Subcutaneous adipose tissue (tissue), 4 donors: ENCODE measurements around the gene ZC3H14. TPM values are rescaled to one million over a fixed set of nuclear protein-coding genes. Genes with fewer than 3 reads are reported as not detected.

Source experiments
- small RNA-seq: library from RNA; depleted of rRNA; stranded (forward); fragments of <200 nt; gene quantifications from one replicate; pipeline ENCODE3, GENCODE V24; 2016
- total RNA-seq, 4 donors: library from RNA; depleted of rRNA; stranded (reverse); fragments of >200 nt; gene quantifications; one replicate each; pipeline ENCODE4 v1.1.0, GENCODE V29; 2016
- TF ChIP-seq, protein P1 (sequence below): fragments of 450-650 bp; IDR thresholded peaks from one replicate; pipeline ENCODE4 v1.5.1; 2016; ENCODE audit warnings: low read depth, mild to moderate bottlenecking, control low read depth, antibody characterized with exemption, moderate library complexity

The ZC3H14 gene
- total RNA-seq, 4 donors from 2014 or later = 57.3 to 95.2 (median 64.7) TPM

DNA sequence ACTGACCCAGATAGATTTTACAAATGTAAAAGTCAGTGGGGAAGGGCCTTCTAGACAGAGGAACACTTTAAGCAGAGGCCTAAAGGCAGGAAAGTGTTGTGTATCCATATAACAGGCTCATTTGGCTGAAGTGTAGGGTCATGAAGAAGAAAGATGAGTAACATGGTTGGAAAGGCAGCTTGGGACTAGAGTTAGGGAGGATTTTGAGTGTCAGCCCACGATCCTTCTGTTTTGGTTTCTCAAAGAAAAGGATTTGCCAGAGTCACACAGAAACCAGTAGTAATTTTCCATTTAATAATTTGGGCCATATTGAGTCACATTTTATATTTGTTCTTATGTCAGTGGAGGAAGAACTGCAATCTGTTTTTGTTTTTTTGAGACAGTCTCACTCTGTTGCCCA is 76.4 kb downstream of the ZC3H14 start:
- TF ChIP-seq, protein P1, sequence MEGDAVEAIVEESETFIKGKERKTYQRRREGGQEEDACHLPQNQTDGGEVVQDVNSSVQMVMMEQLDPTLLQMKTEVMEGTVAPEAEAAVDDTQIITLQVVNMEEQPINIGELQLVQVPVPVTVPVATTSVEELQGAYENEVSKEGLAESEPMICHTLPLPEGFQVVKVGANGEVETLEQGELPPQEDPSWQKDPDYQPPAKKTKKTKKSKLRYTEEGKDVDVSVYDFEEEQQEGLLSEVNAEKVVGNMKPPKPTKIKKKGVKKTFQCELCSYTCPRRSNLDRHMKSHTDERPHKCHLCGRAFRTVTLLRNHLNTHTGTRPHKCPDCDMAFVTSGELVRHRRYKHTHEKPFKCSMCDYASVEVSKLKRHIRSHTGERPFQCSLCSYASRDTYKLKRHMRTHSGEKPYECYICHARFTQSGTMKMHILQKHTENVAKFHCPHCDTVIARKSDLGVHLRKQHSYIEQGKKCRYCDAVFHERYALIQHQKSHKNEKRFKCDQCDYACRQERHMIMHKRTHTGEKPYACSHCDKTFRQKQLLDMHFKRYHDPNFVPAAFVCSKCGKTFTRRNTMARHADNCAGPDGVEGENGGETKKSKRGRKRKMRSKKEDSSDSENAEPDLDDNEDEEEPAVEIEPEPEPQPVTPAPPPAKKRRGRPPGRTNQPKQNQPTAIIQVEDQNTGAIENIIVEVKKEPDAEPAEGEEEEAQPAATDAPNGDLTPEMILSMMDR = no peak

DNA sequence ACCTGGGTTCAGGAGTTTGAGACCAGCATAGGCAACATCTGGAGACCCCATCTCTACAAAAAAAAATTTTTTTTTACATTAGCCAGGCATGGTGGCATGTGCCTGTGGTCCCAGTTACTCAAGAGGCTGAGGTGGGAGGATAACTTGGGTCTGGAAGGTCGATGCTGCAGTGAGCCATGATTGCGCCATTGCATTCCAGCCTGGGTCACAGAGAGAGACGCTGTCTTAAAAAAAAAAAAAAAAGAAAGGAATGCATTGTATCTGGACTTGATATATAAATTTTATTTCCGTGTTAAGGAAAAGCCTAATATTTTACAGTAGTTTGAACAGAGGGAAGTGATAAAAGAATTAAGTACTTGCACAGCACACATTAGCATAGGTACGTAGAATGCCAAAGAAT is 97.2 kb downstream of the ZC3H14 start:
- TF ChIP-seq, protein P1 = no peak

DNA sequence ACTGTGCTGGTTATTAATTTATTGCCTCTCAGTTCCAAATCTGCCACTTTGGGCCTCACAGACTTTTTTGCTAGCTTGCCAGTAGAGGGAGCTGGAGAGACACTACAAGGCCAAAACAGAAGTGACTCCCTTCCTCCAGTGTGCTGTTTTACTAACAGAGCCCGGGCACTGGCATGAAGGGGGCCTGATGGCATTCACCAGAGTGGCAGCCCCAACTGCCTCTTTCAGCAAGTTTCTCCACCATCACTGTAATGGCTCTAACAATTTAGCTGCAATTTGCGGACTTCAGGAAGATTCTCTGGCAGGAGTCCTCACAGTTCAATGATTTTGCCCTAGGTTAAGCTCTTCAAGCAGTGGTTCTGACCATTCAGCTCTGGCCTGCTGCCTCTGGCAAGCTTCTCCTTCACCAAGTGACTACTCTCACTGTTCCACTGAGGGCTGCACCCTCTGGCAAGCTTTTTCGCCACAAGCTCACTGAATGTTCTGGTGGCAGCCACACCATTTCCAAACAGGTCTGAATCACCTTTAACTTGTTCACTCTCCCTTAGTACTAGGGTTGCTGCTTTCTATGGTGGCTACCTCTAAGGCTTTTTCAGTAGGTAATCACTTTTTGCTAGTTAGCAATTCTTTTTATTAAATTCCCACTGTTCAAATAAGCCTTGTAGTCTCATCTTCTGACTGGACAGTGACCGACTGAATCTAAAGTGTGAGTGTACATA is 104.9 kb downstream of the ZC3H14 start:
- TF ChIP-seq, protein P1 = no peak

DNA sequence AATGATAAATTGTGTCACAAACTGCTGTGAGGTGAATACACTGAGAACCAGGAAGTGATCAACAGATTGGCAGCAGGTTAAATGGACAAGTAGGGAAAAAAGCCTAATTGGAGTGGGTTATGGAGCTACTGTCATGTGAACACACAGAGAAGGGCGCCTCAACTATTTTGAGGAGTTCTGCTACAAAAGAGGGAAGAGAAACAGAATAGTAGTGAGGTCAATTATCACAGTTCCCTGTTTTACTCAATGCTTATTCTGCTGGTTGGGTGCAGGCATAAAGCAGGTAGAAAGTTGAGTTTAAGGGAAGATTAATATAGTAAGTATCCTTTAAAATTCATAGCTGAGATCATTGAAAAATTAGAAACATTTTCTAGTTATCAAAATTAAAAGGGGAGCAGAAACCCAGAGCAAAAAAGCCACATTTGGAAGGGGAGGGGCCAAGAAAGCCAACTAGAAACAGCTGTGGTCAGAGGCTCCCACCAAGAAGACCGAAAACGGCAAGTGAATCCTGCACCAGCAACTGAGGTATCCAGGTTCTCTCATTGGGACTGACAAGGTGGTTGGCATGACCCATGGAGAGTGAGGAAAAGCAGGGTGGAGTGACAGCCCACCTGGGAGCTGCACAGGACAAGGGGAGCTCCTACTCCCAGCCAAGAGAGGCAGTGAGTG is 105.7 kb downstream of the ZC3H14 start:
- TF ChIP-seq, protein P1 = no peak

DNA sequence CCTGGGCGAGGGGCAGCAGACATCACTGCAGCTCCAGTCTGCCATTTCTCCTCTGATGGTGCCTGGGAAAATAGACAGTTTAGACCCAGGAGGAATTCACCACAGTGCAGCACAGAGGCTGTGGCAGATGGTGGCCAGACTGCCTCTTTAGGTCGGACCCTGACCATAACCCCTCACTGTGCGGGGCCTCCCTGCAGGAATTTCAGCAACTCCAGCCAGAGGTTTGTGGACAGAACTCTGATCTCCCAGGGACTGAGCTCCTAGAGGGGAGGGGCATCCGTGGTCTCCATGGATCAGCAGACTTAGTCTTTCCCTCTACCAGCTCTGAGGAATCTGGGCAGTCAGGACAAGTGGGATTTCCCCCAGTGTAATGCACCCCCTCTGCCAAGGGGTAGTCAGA is 106.5 kb downstream of the ZC3H14 start:
- TF ChIP-seq, protein P1 = no peak

Small RNA genes lying within 50 kb of the gene (small RNA-seq; reads per million reads assigned to genes)
- not detected for gene RNU4-22P

Other genes starting within 250 kb of the ZC3H14 start
- not detected for gene KCNK10, start 239.8 kb upstream of the ZC3H14 start, total RNA-seq
- gene SPATA7, start 177.4 kb upstream of the ZC3H14 start, total RNA-seq = 10 to 100 TPM; 16.3 to 27.2 (median 19.8) TPM
- gene PTPN21, start 8.0 kb upstream of the ZC3H14 start, total RNA-seq = 10 to 100 TPM; 12.6 to 24.3 (median 20.7) TPM
- 1 to 10 TPM in 1 of 4 donors, under 1 TPM in 3; 0.19 to 1.1 (median 0.33) TPM for gene EML5, start 229.9 kb downstream of the ZC3H14 start, total RNA-seq